Astrocyte of the cerebellum (primary cell): ENCODE measurements around the gene SIMC1.

ENCODE experiments used
- DNase-seq: peaks from one replicate; pipeline ENCODE4 v3.0.0-alpha.2; 2011; ENCODE audit warnings: low read depth
- H3K4me3 ChIP-seq: 2 replicates; pipeline ENCODE4 v1.5.1; 2011; ENCODE audit warnings: mild to moderate bottlenecking, low read depth, low read length, moderate library complexity
- CTCF ChIP-seq: IDR thresholded peaks from 2 replicates; pipeline ENCODE4 v1.5.1; 2012; ENCODE audit warnings: low read length, low read depth, moderate library complexity, mild to moderate bottlenecking; ENCODE audit errors: missing control alignments
- in situ Hi-C: cut with HindIII; loops from 2 replicates; pipeline ENCODE4 v1.10.0; 2017; ENCODE audit warnings: low sequenced_read_pairs

The SIMC1 gene

GRCh38 chr5:176341325-176342157, 103.3 kb downstream of the SIMC1 start:
- no peak for TF ChIP-seq CTCF
- in situ Hi-C loops, result no loop called here
- no peak overlapping the region for H3K4me3 ChIP-seq
- no peak for DNase-seq

DNA sequence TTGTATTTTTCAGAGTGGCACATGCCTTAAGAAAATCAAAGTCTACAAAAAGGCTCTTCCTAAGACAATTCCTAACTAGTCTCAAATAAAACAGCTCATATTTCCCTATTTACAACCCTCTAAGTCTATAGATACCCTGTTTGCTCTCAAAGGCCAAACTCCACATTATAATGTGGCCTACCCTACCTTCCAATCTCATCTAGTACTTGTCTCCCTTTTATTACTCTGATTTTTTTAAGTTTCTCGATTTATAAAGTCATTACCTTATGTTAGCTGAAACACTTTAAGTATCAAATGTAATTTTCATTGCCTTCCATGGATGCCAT, 103.9 kb downstream of the SIMC1 start:
- no peak overlapping the region for H3K4me3 ChIP-seq
- in situ Hi-C loops, result no loop called here
- DNase-seq, result no peak
- no peak for TF ChIP-seq CTCF

DNA sequence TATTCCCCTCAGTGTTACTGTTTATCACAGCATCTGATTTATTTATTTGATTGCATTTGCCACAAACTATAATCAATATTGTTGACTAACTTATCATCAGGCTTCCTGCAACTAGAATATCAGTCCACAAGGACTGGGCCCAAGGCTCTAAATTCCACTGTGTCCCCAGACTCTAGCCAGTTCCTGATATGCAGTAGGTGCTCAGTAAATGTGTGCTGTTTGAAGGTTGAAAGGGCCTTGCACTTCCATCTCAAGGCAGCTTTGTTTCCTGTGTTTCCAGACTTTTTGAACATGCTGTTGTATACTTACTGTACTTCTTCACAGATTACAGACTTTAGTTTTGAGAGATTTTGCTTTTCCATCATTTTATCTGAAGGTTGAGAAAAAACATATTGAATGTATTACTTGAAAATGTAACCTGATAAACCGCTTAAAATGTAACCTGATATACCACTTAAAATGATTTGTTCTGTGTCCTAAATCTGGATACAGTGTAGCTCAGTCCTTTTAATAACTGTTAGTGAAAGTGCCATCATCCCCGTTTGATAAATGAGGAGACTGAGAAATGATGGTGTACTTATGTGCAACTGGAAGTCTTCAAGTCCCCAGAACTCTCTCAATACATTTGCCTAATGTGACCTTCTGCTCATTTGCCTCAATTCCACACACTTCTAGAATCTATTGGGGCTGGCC, 104.7 kb downstream of the SIMC1 start:
- H3K4me3 ChIP-seq, result no peak overlapping the region
- no peak for TF ChIP-seq CTCF
- DNase-seq, result no peak
- in situ Hi-C loops, result no loop called here

DNA sequence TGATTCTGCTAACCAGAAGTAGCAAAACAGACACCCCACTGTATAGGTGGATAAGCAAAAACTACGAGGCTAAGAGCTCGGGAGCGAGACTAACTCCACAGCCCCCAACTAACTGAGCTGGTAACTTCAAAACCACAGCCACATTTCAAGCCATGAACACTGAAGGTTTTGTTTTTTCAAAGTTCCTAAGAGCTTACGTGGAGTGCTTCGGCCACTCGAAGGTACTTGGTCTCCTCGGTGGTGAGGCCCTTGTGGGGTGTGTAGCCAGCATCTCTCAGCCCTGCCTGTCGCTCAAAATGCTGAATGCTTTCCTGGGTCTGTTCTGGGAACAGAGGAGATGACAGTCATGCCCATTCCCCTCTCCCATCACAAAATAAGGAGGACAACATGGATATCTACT, 112.2 kb downstream of the SIMC1 start:
- DNase-seq, result no peak
- TF ChIP-seq CTCF, result no peak
- in situ Hi-C loops, result no loop called here
- H3K4me3 ChIP-seq, result no peak overlapping the region

DNA sequence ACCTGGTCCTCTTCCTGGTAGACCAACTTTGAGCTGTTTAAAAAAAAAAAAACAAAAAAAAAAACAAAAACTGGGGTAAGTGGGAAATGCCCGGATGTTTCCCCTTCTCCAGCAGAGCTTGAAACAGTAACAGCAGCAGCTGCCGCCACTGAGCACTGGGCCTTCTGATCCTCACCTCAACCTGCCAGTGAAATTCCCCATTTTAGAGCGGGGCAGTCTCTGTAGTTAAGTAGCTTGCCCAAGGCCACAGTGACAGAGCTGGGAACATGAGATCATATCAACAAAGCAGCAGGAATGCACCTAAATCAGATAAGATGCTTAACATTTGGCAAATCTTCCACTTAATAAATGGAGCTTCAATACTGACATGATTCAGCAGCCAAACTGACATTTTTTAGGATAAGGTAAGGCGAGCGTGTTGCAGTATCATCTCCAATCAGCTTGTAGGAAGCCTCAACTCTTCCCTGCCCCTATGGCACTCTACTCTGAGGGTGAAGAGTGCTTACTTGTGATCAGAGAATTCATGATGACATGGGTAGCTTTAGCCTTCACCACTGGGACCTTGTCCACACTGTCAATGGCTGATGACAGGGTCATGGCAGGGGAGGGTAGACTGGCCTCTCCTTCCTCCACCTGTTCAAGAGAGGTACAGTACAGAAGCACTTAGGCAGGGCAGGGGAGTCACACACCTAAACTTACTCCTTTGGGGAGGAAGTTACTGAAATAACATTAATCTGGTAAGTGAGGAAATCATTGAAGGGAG, 114.1 kb downstream of the SIMC1 start:
- no peak for TF ChIP-seq CTCF
- H3K4me3 ChIP-seq, result no peak overlapping the region
- in situ Hi-C loops, result no loop called here
- DNase-seq, result no peak

- no peak for DNase-seq
- no peak for TF ChIP-seq CTCF
- H3K4me3 ChIP-seq, result no peak overlapping the region
- in situ Hi-C loops, result no loop called here
Observed at GRCh38 chr5:176353533-176353932, 115.3 kb downstream of the SIMC1 start.
